Right lobe of liver (tissue), 4 donors: ENCODE measurements around the gene IZUMO1.

ENCODE experiments used
- POLR2A ChIP-seq: fragments of 450-650 bp; IDR thresholded peaks from one replicate; pipeline ENCODE4 v1.6.1; 2017; ENCODE audit warnings: antibody characterized with exemption, mild to moderate bottlenecking
- TF ChIP-seq, protein P1 (sequence below), 4 donors: fragments of 200-600 bp in 3 of 4; fragments of 450-650 bp in 1 of 4; IDR thresholded peaks; one replicate each; pipeline versions ENCODE4 v1.5.1 to v1.8.0; 2016 to 2022; ENCODE audit warnings: antibody characterized with exemption in 4 of 4, mild to moderate bottlenecking in 2 of 4
- donor health status: DM: no; HTN: no; CAD: no.
- donor health status: DM: no; HTN: no; CAD: no.
- donor health status: DM: no; HTN: yes; CAD: no.

- TF ChIP-seq POLR2A, result peak; percentile 60
- TF ChIP-seq, protein P1, sequence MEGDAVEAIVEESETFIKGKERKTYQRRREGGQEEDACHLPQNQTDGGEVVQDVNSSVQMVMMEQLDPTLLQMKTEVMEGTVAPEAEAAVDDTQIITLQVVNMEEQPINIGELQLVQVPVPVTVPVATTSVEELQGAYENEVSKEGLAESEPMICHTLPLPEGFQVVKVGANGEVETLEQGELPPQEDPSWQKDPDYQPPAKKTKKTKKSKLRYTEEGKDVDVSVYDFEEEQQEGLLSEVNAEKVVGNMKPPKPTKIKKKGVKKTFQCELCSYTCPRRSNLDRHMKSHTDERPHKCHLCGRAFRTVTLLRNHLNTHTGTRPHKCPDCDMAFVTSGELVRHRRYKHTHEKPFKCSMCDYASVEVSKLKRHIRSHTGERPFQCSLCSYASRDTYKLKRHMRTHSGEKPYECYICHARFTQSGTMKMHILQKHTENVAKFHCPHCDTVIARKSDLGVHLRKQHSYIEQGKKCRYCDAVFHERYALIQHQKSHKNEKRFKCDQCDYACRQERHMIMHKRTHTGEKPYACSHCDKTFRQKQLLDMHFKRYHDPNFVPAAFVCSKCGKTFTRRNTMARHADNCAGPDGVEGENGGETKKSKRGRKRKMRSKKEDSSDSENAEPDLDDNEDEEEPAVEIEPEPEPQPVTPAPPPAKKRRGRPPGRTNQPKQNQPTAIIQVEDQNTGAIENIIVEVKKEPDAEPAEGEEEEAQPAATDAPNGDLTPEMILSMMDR (IDR thresholded peaks at IDR 0.05), result peak in 1 of 4 donors; percentile 18
These were observed 32.6 kb downstream of the IZUMO1 start for GRCh38 chr19:48713864-48714755.
